IMR-90 (cell line): ENCODE results near the gene CLDN15. TPM values are rescaled to one million over a fixed set of nuclear protein-coding genes. Genes with fewer than 3 reads are reported as not detected.

Experiments
- ATAC-seq: fragments of 200-7000 bp; cut with Tn5 transposase; 2 replicates; pipeline ENCODE4 v1.9.1; 2020; ENCODE audit warnings: low read depth, mild to moderate bottlenecking, moderate library complexity
- BruUV-seq: library from RNA; stranded (reverse); fragments of 400-500 nt; replicated peaks from 2 replicates; lab custom pipeline; 2021; lab: Mats Ljungman, UMichigan
- CTCF ChIA-PET: fragments of 300-600 bp; formaldehyde crosslinking; extraction: SDS; loops from one replicate; lab custom pipeline; 2021; ENCODE audit warnings: antibody characterized with exemption; lab: Yijun Ruan, JAX
- POLR2A ChIA-PET: fragments of 300-600 bp; sonication (Branson Sonifier 250); formaldehyde crosslinking; loops from one replicate; lab custom pipeline; 2022; ENCODE audit warnings: antibody characterized with exemption; ENCODE audit not compliant: unreplicated experiment; lab: Charles Lee
- DNase-seq: peaks from one replicate; pipeline ENCODE4 v3.0.0; 2013
- H2AFZ ChIP-seq: replicated peaks from 2 replicates; pipeline ENCODE3; 2013; ENCODE audit warnings: low read length, mild to moderate bottlenecking; ENCODE audit not compliant: poor library complexity
- H2AK5ac ChIP-seq: 2 replicates; pipeline ENCODE4 v1.6.1; 2013; ENCODE audit warnings: low read depth, low read length, inconsistent platforms
- H2AK9ac ChIP-seq: replicated peaks from 2 replicates; pipeline ENCODE3; 2013; ENCODE audit warnings: mild to moderate bottlenecking, low read depth, low read length, moderate library complexity; ENCODE audit not compliant: poor library complexity
- H2BK120ac ChIP-seq: 2 replicates; pipeline ENCODE4 v1.6.1; 2013; ENCODE audit warnings: low read depth, low read length, inconsistent platforms
- H2BK15ac ChIP-seq: 3 replicates; pipeline ENCODE4 v1.6.1; 2013; ENCODE audit warnings: low read depth, low read length, inconsistent platforms
- H2BK20ac ChIP-seq: 2 replicates; pipeline ENCODE4 v1.6.1; 2013; ENCODE audit warnings: low read depth, mild to moderate bottlenecking, inconsistent platforms, low read length, moderate library complexity
- H2BK5ac ChIP-seq: 2 replicates; pipeline ENCODE4 v1.6.1; 2013; ENCODE audit warnings: mild to moderate bottlenecking, low read depth, low read length, inconsistent platforms; ENCODE audit not compliant: poor library complexity, severe bottlenecking
- H3K14ac ChIP-seq: replicated peaks from 2 replicates; pipeline ENCODE4 v1.6.1; 2013; ENCODE audit warnings: low read depth, low read length, inconsistent platforms
- H3K18ac ChIP-seq: 2 replicates; pipeline ENCODE4 v1.6.1; 2013; ENCODE audit warnings: low read depth, low read length, control low read depth
- H3K23ac ChIP-seq: 2 replicates; pipeline ENCODE4 v1.6.1; 2013; ENCODE audit warnings: low read depth, low read length, inconsistent platforms
- H3K27ac ChIP-seq: 2 replicates; pipeline ENCODE4 v1.5.1; 2013; ENCODE audit warnings: mild to moderate bottlenecking, control low read depth, low read length; ENCODE audit not compliant: insufficient read depth
- H3K27me3 ChIP-seq: 2 replicates; pipeline ENCODE4 v1.6.1; 2013; ENCODE audit warnings: low read length; ENCODE audit not compliant: control insufficient read depth, insufficient read depth
- H3K36me3 ChIP-seq: 2 replicates; pipeline ENCODE4 v1.6.1; 2013; ENCODE audit warnings: low read length, mixed read lengths; ENCODE audit not compliant: control insufficient read depth, insufficient read depth
- H3K4ac ChIP-seq: 2 replicates; pipeline ENCODE4 v1.6.1; 2013; ENCODE audit warnings: low read depth, low read length, inconsistent platforms
- H3K4me1 ChIP-seq: 2 replicates; pipeline ENCODE4 v1.6.1; 2013; ENCODE audit warnings: low read length, mixed read lengths; ENCODE audit not compliant: control insufficient read depth, insufficient read depth
- H3K4me2 ChIP-seq: 2 replicates; pipeline ENCODE4 v1.6.1; 2013; ENCODE audit warnings: low read depth, mild to moderate bottlenecking, control low read depth, low read length, moderate library complexity
- H3K4me3 ChIP-seq: 2 replicates; pipeline ENCODE4 v1.5.1; 2013; ENCODE audit warnings: low read depth, mild to moderate bottlenecking, control low read depth, low read length, moderate library complexity; ENCODE audit not compliant: insufficient read depth
- H3K56ac ChIP-seq: 2 replicates; pipeline ENCODE4 v1.6.1; 2013; ENCODE audit warnings: low read length, inconsistent platforms; ENCODE audit not compliant: insufficient read depth; ENCODE audit errors: extremely low read depth
- H3K79me1 ChIP-seq, 2 experiments: 2 replicates each; pipeline ENCODE4 v1.6.1; 2013; ENCODE audit warnings: low read length in 2 of 2, inconsistent platforms in 1 of 2, low read depth in 1 of 2
- H3K9ac ChIP-seq: 2 replicates; pipeline ENCODE4 v1.6.1; 2013; ENCODE audit warnings: low read depth, low read length, control low read depth
- H3K9me1 ChIP-seq: 2 replicates; pipeline ENCODE4 v1.6.1; 2013; ENCODE audit warnings: low read length, inconsistent platforms; ENCODE audit not compliant: insufficient read depth
- H3K9me3 ChIP-seq: 2 replicates; pipeline ENCODE4 v1.6.1; 2013; ENCODE audit warnings: low read length; ENCODE audit not compliant: control insufficient read depth, insufficient read depth
- H4K20me1 ChIP-seq: 2 replicates; pipeline ENCODE4 v1.6.1; 2013; ENCODE audit warnings: low read length, inconsistent platforms; ENCODE audit not compliant: insufficient read depth
- H4K5ac ChIP-seq: 2 replicates; pipeline ENCODE4 v1.6.1; 2013; ENCODE audit warnings: mild to moderate bottlenecking, low read depth, low read length, control low read depth
- H4K8ac ChIP-seq, 2 experiments: 2 replicates each; pipeline ENCODE4 v1.6.1; 2013; ENCODE audit warnings: low read depth in 2 of 2, low read length in 2 of 2, control low read depth in 1 of 2, inconsistent platforms in 1 of 2
- H4K91ac ChIP-seq: 2 replicates; pipeline ENCODE4 v1.6.1; 2013; ENCODE audit warnings: low read depth, low read length, inconsistent platforms; ENCODE audit not compliant: insufficient read depth
- CEBPB ChIP-seq: IDR thresholded peaks from 2 replicates; pipeline ENCODE4 v1.6.1; 2012; ENCODE audit warnings: low read depth, low read length, improper control_type of control experiment
- CTCF ChIP-seq: conservative IDR thresholded peaks from 2 replicates; pipeline ENCODE4 v1.5.1; 2012; ENCODE audit warnings: mild to moderate bottlenecking, low read depth, low read length, improper control_type of control experiment
- MXI1 ChIP-seq: IDR thresholded peaks from 2 replicates; pipeline ENCODE4 v1.6.1; 2012; ENCODE audit warnings: low read depth, mild to moderate bottlenecking, low read length, moderate library complexity, borderline replicate concordance
- RFX5 ChIP-seq: IDR thresholded peaks from 2 replicates; pipeline ENCODE4 v1.8.0; 2012; ENCODE audit warnings: low read depth, mild to moderate bottlenecking, low read length, moderate library complexity
- SMC3 ChIP-seq: fragments of 150-350 bp; IDR thresholded peaks from 2 replicates; pipeline ENCODE4 v1.6.1; 2016; ENCODE audit warnings: low read depth, mild to moderate bottlenecking, antibody characterized with exemption, low read length, moderate library complexity
- USF2 ChIP-seq: fragments of 150-350 bp; IDR thresholded peaks from 2 replicates; pipeline ENCODE4 v1.6.1; 2017; ENCODE audit warnings: mild to moderate bottlenecking, antibody characterized with exemption, low read length, low read depth
- WGBS, 2 experiments: methylation state at CpG; one replicate each; pipeline versions ENCODE4 v1.1.5 to v1.1.7; 2013; ENCODE audit warnings: missing lambda C conversion rate in 2 of 2; ENCODE audit not compliant: insufficient read length in 1 of 2; ENCODE audit errors: extremely low coverage in 2 of 2; 5-methylcytosine and 5-hydroxymethylcytosine counted together
- dilution Hi-C: fragments of 300-500 bp; cut with HindIII; formaldehyde crosslinking; loops from one replicate; pipeline ENCODE4 v1.14.3; 2018; ENCODE audit warnings: low sequenced_read_pairs; ENCODE audit not compliant: unreplicated experiment
- in situ Hi-C: fragments of 300-500 bp; cut with MboI; formaldehyde crosslinking; loops from 3 replicates; pipeline ENCODE4 v1.14.3; 2019; ENCODE audit warnings: low sequenced_read_pairs, inconsistent platforms, mixed read lengths
- intact Hi-C: fragments of 100-400 bp; cut with micrococcal nuclease; formaldehyde crosslinking; loops from 2 replicates; pipeline ENCODE4 v1.10.0; 2022
- polyA plus RNA-seq, 3 experiments: library from polyadenylated mRNA; depleted of rRNA; stranded (reverse); fragments of >200 nt; gene quantifications; 2 replicates each; pipeline ENCODE4 v1.2.3, GENCODE V29; 2012; ENCODE audit warnings: low replicate concordance in 1 of 3
- total RNA-seq: library from RNA; depleted of rRNA; stranded (reverse); fragments of >200 nt; gene quantifications from 2 replicates; pipeline ENCODE4 v1.2.3, GENCODE V29; 2012

CLDN15 gene
- total and polyA plus RNA-seq, 2 of the 4 experiments (the other 2 are of a cell fraction) = 0.72 to 5.4 TPM

- peak; percentile 97 for TF ChIP-seq USF2
Measured at GRCh38 chr7:101251871-101252659, 14.5 kb upstream of the CLDN15 start (continued).

DNA sequence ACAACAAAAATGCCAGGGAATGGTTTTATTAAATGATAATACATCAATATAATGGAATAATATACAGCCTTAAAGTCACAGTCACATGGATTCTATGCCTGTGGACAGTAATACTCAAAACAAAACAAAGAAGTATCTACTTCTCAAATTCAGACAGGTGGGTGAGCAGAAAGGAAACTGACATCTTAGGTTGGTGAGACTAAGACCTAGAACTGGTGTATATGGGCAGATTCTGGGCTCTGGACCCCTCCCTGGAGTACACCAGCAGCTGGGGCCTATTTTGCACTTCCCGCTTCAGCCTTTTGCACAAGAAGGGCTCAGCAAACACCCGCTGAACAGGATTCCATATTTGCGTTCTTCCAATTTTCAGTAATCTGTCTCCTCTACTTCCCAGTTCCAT is 12.7 kb upstream of the CLDN15 start:
- no peak overlapping the region for H3K4ac ChIP-seq
- H2AK5ac ChIP-seq = no peak overlapping the region
- no peak overlapping the region for H3K18ac ChIP-seq
- peaks cover 5% of the 10 kb centered on the region for H3K36me3 ChIP-seq
- no peak overlapping the region for H2AK9ac ChIP-seq
- peaks cover 3% of the 10 kb centered on the region; the same call in 1 of the 2 replicates for H3K9me1 ChIP-seq
- in situ Hi-C loops = no loop called here
- CTCF ChIA-PET = no interaction called here
- ATAC-seq (no peak), DNase-seq (no peak)
- peaks cover 5% of the 10 kb centered on the region; the same call in 1 of the 2 replicates for H3K27me3 ChIP-seq
- H2BK20ac ChIP-seq = no peak overlapping the region
- no peak overlapping the region for H2BK5ac ChIP-seq
- intact Hi-C loops = no loop called here
- dilution Hi-C loops = no loop called here
- no peak overlapping the region for H3K4me2 ChIP-seq
- H3K9ac ChIP-seq = no peak overlapping the region
- H3K4me3 ChIP-seq = no peak overlapping the region
- no peak overlapping the region for H3K27ac ChIP-seq
- H2AFZ ChIP-seq = no peak overlapping the region
- H4K20me1 ChIP-seq = peaks cover 6% of the 10 kb centered on the region; the same call in 1 of the 2 replicates
- no peak overlapping the region for H2BK120ac ChIP-seq
- TF ChIP-seq RFX5 (no peak), CEBPB (no peak), USF2 (no peak), SMC3 (no peak), MXI1 (no peak), CTCF (no peak)
- POLR2A ChIA-PET = no interaction called here
- no peak overlapping the region for H4K5ac ChIP-seq
- H4K8ac ChIP-seq = no peak overlapping the region
- peaks cover 5% of the 10 kb centered on the region; the same call in 1 of the 2 replicates for H3K4me1 ChIP-seq
- H3K14ac ChIP-seq = no peak overlapping the region
- H2BK15ac ChIP-seq = no peak overlapping the region
- no peak overlapping the region for H3K56ac ChIP-seq
- 100% methylated on average over 1 of the region's 3 CpGs; no CpG with 5 or more reads in 1 of the 2 experiments for WGBS, 2 experiments
- H3K9me3 ChIP-seq = no peaks in the 10 kb centered on the region
- no TSS peak for BruUV-seq
- H4K91ac ChIP-seq = no peak overlapping the region
- peaks cover 18 to 36% of the 10 kb centered on the region in 2 experiments for H3K79me1 ChIP-seq
- H3K23ac ChIP-seq = no peak overlapping the region
